Esophagus squamous epithelium (tissue), 4 donors: ENCODE data around the gene PMEL.

ENCODE experiments used
- POLR2A ChIP-seq, 4 donors: fragments of 450-650 bp; IDR thresholded peaks; one replicate each; pipeline ENCODE4 v1.6.1; 2017; ENCODE audit warnings: antibody characterized with exemption in 4 of 4, mild to moderate bottlenecking in 4 of 4, moderate library complexity in 3 of 4
- TF ChIP-seq, protein P1 (sequence below), 6 experiments: fragments of 450-650 bp in 4 of 6; fragments of 200-600 bp in 2 of 6; sonication (generic) in 2 of 6; IDR thresholded peaks; one replicate each; pipeline ENCODE4 v1.5.1; 2016 to 2019; ENCODE audit warnings: antibody characterized with exemption in 6 of 6, mild to moderate bottlenecking in 4 of 6, moderate library complexity in 4 of 6

DNA sequence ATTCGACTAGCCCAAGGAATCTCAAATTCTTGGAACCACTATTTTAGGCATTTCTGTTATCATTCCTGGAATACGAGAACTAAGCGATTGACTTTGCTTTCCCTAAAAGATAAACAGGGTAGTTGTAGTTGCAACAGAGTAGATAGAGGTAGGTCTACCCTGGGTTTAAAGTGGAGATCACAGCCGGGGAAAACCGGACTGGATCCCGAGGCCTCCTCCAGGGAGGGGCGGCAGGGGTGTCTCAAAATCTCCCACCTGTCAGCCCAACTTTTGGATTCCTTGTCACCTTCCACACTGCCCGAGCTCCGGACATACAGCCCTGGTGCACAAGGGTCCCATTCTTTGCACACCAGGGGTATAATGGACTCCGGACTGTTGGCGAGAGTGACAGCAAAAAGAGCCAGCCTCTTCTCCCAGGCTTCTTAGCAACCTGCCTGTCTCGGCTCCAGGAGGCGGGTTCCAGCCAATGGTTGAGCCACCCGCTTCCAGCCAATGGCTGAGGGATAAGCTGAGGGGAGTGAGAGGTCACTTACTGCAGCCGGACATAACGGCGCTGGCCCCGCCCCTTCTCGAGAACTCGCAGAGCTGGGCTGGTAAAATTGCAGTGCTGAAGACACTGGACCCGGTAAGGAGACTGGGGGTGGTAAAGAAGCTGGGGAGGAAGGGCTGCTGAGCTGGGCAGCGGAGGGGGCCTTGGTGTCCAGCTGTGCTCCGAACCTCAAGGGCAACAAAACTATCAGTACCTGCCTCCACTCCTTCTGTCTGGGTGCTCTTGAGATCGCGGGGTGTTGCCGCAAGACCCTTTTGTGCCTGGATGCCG lies 31.1 kb upstream of the PMEL start, which contains the start of gene SUOX:
- TF ChIP-seq, protein P1, sequence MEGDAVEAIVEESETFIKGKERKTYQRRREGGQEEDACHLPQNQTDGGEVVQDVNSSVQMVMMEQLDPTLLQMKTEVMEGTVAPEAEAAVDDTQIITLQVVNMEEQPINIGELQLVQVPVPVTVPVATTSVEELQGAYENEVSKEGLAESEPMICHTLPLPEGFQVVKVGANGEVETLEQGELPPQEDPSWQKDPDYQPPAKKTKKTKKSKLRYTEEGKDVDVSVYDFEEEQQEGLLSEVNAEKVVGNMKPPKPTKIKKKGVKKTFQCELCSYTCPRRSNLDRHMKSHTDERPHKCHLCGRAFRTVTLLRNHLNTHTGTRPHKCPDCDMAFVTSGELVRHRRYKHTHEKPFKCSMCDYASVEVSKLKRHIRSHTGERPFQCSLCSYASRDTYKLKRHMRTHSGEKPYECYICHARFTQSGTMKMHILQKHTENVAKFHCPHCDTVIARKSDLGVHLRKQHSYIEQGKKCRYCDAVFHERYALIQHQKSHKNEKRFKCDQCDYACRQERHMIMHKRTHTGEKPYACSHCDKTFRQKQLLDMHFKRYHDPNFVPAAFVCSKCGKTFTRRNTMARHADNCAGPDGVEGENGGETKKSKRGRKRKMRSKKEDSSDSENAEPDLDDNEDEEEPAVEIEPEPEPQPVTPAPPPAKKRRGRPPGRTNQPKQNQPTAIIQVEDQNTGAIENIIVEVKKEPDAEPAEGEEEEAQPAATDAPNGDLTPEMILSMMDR (IDR thresholded peaks at IDR 0.05), result peak in 2 of 6 experiments; percentile 4 to 5
- TF ChIP-seq POLR2A (IDR thresholded peaks at IDR 0.05), result peak in 2 of 4 donors; percentile 29 to 61
